SK-N-DZ (cell line): ENCODE data around the gene NEURL1B.
"Not testable (repeated sequence)": the region's sequence is repeated elsewhere in the genome, so short reads cannot be mapped to it uniquely, and the experiment has no call there.

Experiments
- DNase-seq: peaks from one replicate; pipeline ENCODE4 v3.0.0-alpha.2; 2015; ENCODE audit warnings: low spot score

NEURL1B gene

GRCh38 chr5:172678362-172678874 lies 37.4 kb downstream of the NEURL1B start:
- DNase-seq, result not testable (repeated sequence)

GRCh38 chr5:172678902-172679301 lies 37.8 kb downstream of the NEURL1B start:
- DNase-seq, result no peak

- no peak for DNase-seq
Observed at GRCh38 chr5:172679628-172680212, 38.7 kb downstream of the NEURL1B start.

- no peak for DNase-seq
Observed at GRCh38 chr5:172680921-172681320, 39.9 kb downstream of the NEURL1B start.

- DNase-seq, result no peak
Observed at GRCh38 chr5:172681421-172681820, 40.4 kb downstream of the NEURL1B start.

- no peak for DNase-seq
Observed at GRCh38 chr5:172683264-172683644, 42.2 kb downstream of the NEURL1B start.

GRCh38 chr5:172683645-172684471 lies 42.8 kb downstream of the NEURL1B start:
- no peak for DNase-seq

GRCh38 chr5:172685091-172685490 lies 44.0 kb downstream of the NEURL1B start:
- DNase-seq, result no peak

- DNase-seq, result no peak
Observed at GRCh38 chr5:172686111-172686510, 45.0 kb downstream of the NEURL1B start.

- DNase-seq, result no peak
Observed at GRCh38 chr5:172686539-172687390, 45.7 kb downstream of the NEURL1B start.

GRCh38 chr5:172687940-172688339 lies 46.9 kb downstream of the NEURL1B start:
- no peak for DNase-seq

GRCh38 chr5:172688349-172689217 lies 47.5 kb downstream of the NEURL1B start:
- DNase-seq, result no peak

GRCh38 chr5:172689218-172689572 lies 48.1 kb downstream of the NEURL1B start:
- DNase-seq, result no peak

GRCh38 chr5:172689801-172690200 lies 48.7 kb downstream of the NEURL1B start:
- DNase-seq, result no peak

GRCh38 chr5:172690258-172691075 lies 49.4 kb downstream of the NEURL1B start:
- no peak for DNase-seq

GRCh38 chr5:172691886-172692285 lies 50.8 kb downstream of the NEURL1B start:
- no peak for DNase-seq

GRCh38 chr5:172692451-172692850 lies 51.4 kb downstream of the NEURL1B start:
- no peak for DNase-seq

- no peak for DNase-seq
Observed at GRCh38 chr5:172692981-172693380, 51.9 kb downstream of the NEURL1B start.

- no peak for DNase-seq
Observed at GRCh38 chr5:172694061-172694460, 53.0 kb downstream of the NEURL1B start.

- no peak for DNase-seq
Observed at GRCh38 chr5:172694541-172694940, 53.5 kb downstream of the NEURL1B start.
